PFSK-1 (cell line): ENCODE measurements around the gene PGA5.

ENCODE experiments used
- FOXP2 ChIP-seq: optimal IDR thresholded peaks from 2 replicates; pipeline ENCODE3; 2011; ENCODE audit warnings: borderline replicate concordance, control low read depth, inconsistent platforms; ENCODE audit not compliant: insufficient read depth; ENCODE audit errors: extremely low read length, extremely low read depth
- POLR2AphosphoS5 ChIP-seq: IDR thresholded peaks from 2 replicates; pipeline ENCODE4 v1.6.1; 2012; ENCODE audit warnings: low read depth, mild to moderate bottlenecking, control low read depth, low read length, moderate library complexity
- REST ChIP-seq, 2 experiments: IDR thresholded peaks; 2 replicates each; pipeline versions ENCODE4 v1.6.1 to v1.8.0; 2011 to 2012; ENCODE audit warnings: low read depth in 2 of 2, low read length in 2 of 2, control low read depth in 1 of 2, inconsistent platforms in 1 of 2, mild to moderate bottlenecking in 1 of 2, moderate library complexity in 1 of 2; ENCODE audit not compliant: insufficient read depth in 1 of 2
- SIN3A ChIP-seq: IDR thresholded peaks from 2 replicates; pipeline ENCODE4 v1.6.1; 2012; ENCODE audit warnings: mild to moderate bottlenecking, low read length, moderate library complexity, borderline replicate concordance; ENCODE audit not compliant: insufficient read depth
- TAF1 ChIP-seq: IDR thresholded peaks from 2 replicates; pipeline ENCODE4 v1.6.1; 2012; ENCODE audit warnings: low read length, control low read depth, borderline replicate concordance; ENCODE audit not compliant: insufficient read depth

- TF ChIP-seq POLR2AphosphoS5 (no peak), REST (IDR thresholded peaks at IDR 0.05; ENCODE audit: insufficient read depth in 1 of 2, low read depth in 2 of 2, low read length in 2 of 2) (no peak), TAF1 (no peak), SIN3A (no peak), FOXP2 (no peak)
These were observed 56.4 kb downstream of the PGA5 start for GRCh38 chr11:61297341-61297740.
